ENCODE data around the gene LHPP. TPM values are rescaled to one million over a fixed set of nuclear protein-coding genes. Genes with fewer than 3 reads are reported as not detected.

LHPP gene
- total RNA-seq, 1 donor from 2014 or later = 22.9 TPM

- Mint-ChIP-seq H3K4me1 (peaks cover 33% of the 10 kb centered on the region), H3K36me3 (ENCODE audit: low read depth) (no peaks in the 10 kb centered on the region), H3K27ac (no peak overlapping the region), H3K9me3 (no peaks in the 10 kb centered on the region), H3K4me3 (peak overlapping the region; percentile 12), H3K27me3 (peaks cover 73% of the 10 kb centered on the region)
- DNase-seq = no peak
- TF ChIP-seq CTCF (IDR thresholded peaks at IDR 0.05) = no peak
- ChIA-PET CTCF (no interaction called here), POLR2A (interaction anchor here (2.1 kb wide), 1 partner anchor 10 kb away, joined by 8 read pairs; the partner anchor contains the start of gene LHPP)
- ATAC-seq (ENCODE audit: low read depth) = no peak
- intact Hi-C loops (cut with micrococcal nuclease) = no loop called here
Observed at GRCh38 chr10:124450783-124451057, 10.9 kb upstream of the LHPP start.

GRCh38 chr10:124451276-124451675 is 10.3 kb upstream of the LHPP start:
- POLR2A ChIA-PET = no interaction called here
- DNase-seq = no peak
- no peak overlapping the region for H3K4me3 Mint-ChIP-seq

GRCh38 chr10:124453960-124454610 is 7.5 kb upstream of the LHPP start:
- no peak for TF ChIP-seq CTCF (IDR thresholded peaks at IDR 0.05)
- H3K4me1 Mint-ChIP-seq = peaks cover 14% of the 10 kb centered on the region
- H3K4me3 Mint-ChIP-seq = no peak overlapping the region
- ChIA-PET POLR2A (no interaction called here), CTCF (no interaction called here)
- H3K9me3 Mint-ChIP-seq = no peaks in the 10 kb centered on the region
- H3K27me3 Mint-ChIP-seq = peaks cover 61% of the 10 kb centered on the region
- H3K36me3 Mint-ChIP-seq (ENCODE audit: low read depth) = no peaks in the 10 kb centered on the region
- H3K27ac Mint-ChIP-seq = no peak overlapping the region
- ATAC-seq (ENCODE audit: low read depth) (no peak), DNase-seq (no peak)
- intact Hi-C loops (cut with micrococcal nuclease) = no loop called here

More at GRCh38 chr10:124451276-124451675, 10.3 kb upstream of the LHPP start:
- Mint-ChIP-seq H3K36me3 (ENCODE audit: low read depth) (no peaks in the 10 kb centered on the region), H3K27me3 (peaks cover 72% of the 10 kb centered on the region), H3K27ac (no peak overlapping the region), H3K9me3 (no peaks in the 10 kb centered on the region), H3K4me1 (peaks cover 33% of the 10 kb centered on the region)
- no peak for TF ChIP-seq CTCF (IDR thresholded peaks at IDR 0.05)
- ATAC-seq (ENCODE audit: low read depth) = no peak
- CTCF ChIA-PET = no interaction called here
- intact Hi-C loops (cut with micrococcal nuclease) = no loop called here

GRCh38 chr10:124455441-124455840 is 6.2 kb upstream of the LHPP start:
- Mint-ChIP-seq H3K27ac (no peak overlapping the region), H3K4me1 (peaks cover 4% of the 10 kb centered on the region), H3K9me3 (no peaks in the 10 kb centered on the region), H3K36me3 (ENCODE audit: low read depth) (no peaks in the 10 kb centered on the region), H3K4me3 (no peak overlapping the region), H3K27me3 (peaks cover 54% of the 10 kb centered on the region)
- no peak for TF ChIP-seq CTCF (IDR thresholded peaks at IDR 0.05)
- ATAC-seq (ENCODE audit: low read depth) (no peak), DNase-seq (no peak)
- intact Hi-C loops (cut with micrococcal nuclease) = no loop called here
- CTCF ChIA-PET = no interaction called here
- POLR2A ChIA-PET = no interaction called here

GRCh38 chr10:124458473-124458872 is 3.1 kb upstream of the LHPP start:
- Mint-ChIP-seq H3K9me3 (no peaks in the 10 kb centered on the region), H3K4me3 (no peak overlapping the region), H3K4me1 (peaks cover 10% of the 10 kb centered on the region), H3K27me3 (peaks cover 30% of the 10 kb centered on the region), H3K36me3 (ENCODE audit: low read depth) (no peaks in the 10 kb centered on the region), H3K27ac (no peak overlapping the region)
- CTCF ChIA-PET = no interaction called here
- TF ChIP-seq CTCF (IDR thresholded peaks at IDR 0.05) = no peak
- ATAC-seq (ENCODE audit: low read depth) (no peak), DNase-seq (no peak)
- POLR2A ChIA-PET = no interaction called here
- intact Hi-C loops (cut with micrococcal nuclease) = no loop called here

All from activated B cell treated with CpG ODN at 0.5 μM for 24 hours (primary cell).